Mucosa of descending colon (tissue), 3 donors: Measurements from ENCODE around the gene CPVL. TPM values are rescaled to one million over a fixed set of nuclear protein-coding genes. Genes with fewer than 3 reads are reported as not detected.

Experiments used
- ATAC-seq: fragments of 200-7000 bp; cut with Tn5 transposase; one replicate; pipeline ENCODE4 v1.9.1; 2020; ENCODE audit warnings: mild to moderate bottlenecking, moderate library complexity
- DNase-seq, 3 donors: peaks; one replicate each; pipeline ENCODE4 v3.0.0-alpha.2; 2020
- H3K36me3 ChIP-seq: fragments of 200-600 bp; one replicate; pipeline ENCODE4 v1.8.0; 2021; ENCODE audit warnings: low read depth, mild to moderate bottlenecking
- H3K4me1 ChIP-seq: fragments of 200-600 bp; one replicate; pipeline ENCODE4 v1.8.0; 2021; ENCODE audit warnings: low read depth, mild to moderate bottlenecking
- H3K4me3 ChIP-seq: fragments of 200-600 bp; one replicate; pipeline ENCODE4 v1.8.0; 2021; ENCODE audit warnings: mild to moderate bottlenecking
- H3K9me3 ChIP-seq: fragments of 200-600 bp; one replicate; pipeline ENCODE4 v1.8.0; 2021; ENCODE audit warnings: mild to moderate bottlenecking
- CTCF ChIP-seq: fragments of 200-600 bp; IDR thresholded peaks from one replicate; pipeline ENCODE4 v1.8.0; 2022; ENCODE audit warnings: antibody characterized with exemption, mild to moderate bottlenecking
- intact Hi-C, 2 donors: fragments of 100-400 bp; cut with DNase I in 1 of 2; cut with micrococcal nuclease in 1 of 2; formaldehyde crosslinking; loops; one replicate each; pipeline versions ENCODE4 v1.11.0 to v1.11.1; 2022; cut with DNase I, micrococcal nuclease
- total RNA-seq, 3 donors: library from RNA; stranded (reverse); fragmentation: NEBNext Ultra II Directional in 2 of 3; extraction: Animal tissue kit (Norgen Biotek cat#: 25700) in 2 of 3; gene quantifications; one replicate each; pipeline versions ENCODE4 v1.2.1 to v1.2.4, GENCODE V29; 2021 to 2023
- donor health status: DM: no; HTN: no; CAD: no; lungs with moderate emphysema.
- donor health status: DM: no; HTN: no; CAD: no.
- donor health status: DM: no; HTN: yes; CAD: no.

The CPVL gene
- total RNA-seq, 3 donors from 2014 or later = 8.1 to 20.0 (median 10.5) TPM

GRCh38 chr7:29043576-29043975 lies 102.8 kb downstream of the CPVL start:
- no peaks in the 10 kb centered on the region for H3K9me3 ChIP-seq
- intact Hi-C loops = no loop called here
- no peaks in the 10 kb centered on the region for H3K36me3 ChIP-seq
- no peak for TF ChIP-seq CTCF
- H3K4me1 ChIP-seq = peaks cover 11% of the 10 kb centered on the region
- H3K4me3 ChIP-seq = no peak overlapping the region
- no peak for ATAC-seq
- no peak for DNase-seq

GRCh38 chr7:29042824-29043231 lies 103.5 kb downstream of the CPVL start:
- Histone ChIP-seq H3K9me3 (no peaks in the 10 kb centered on the region), H3K4me3 (no peak overlapping the region), H3K36me3 (no peaks in the 10 kb centered on the region), H3K4me1 (peaks cover 12% of the 10 kb centered on the region)
- intact Hi-C loops = no loop called here
- ATAC-seq (peak; percentile 83), DNase-seq (peak in 1 of 3 donors; percentile 32)
- no peak for TF ChIP-seq CTCF

- intact Hi-C loops = no loop called here
- ATAC-seq (no peak), DNase-seq (no peak)
- Histone ChIP-seq H3K4me1 (peaks cover 12% of the 10 kb centered on the region), H3K9me3 (no peaks in the 10 kb centered on the region), H3K36me3 (no peaks in the 10 kb centered on the region), H3K4me3 (no peak overlapping the region)
- no peak for TF ChIP-seq CTCF
These were observed 104.3 kb downstream of the CPVL start for GRCh38 chr7:29041991-29042390.

GRCh38 chr7:29040579-29040925 lies 105.8 kb downstream of the CPVL start:
- Histone ChIP-seq H3K4me3 (no peak overlapping the region), H3K36me3 (no peaks in the 10 kb centered on the region), H3K4me1 (peaks cover 12% of the 10 kb centered on the region), H3K9me3 (no peaks in the 10 kb centered on the region)
- ATAC-seq (no peak), DNase-seq (no peak)
- no peak for TF ChIP-seq CTCF
- intact Hi-C loops = no loop called here

- no peak overlapping the region for H3K4me3 ChIP-seq
- no peaks in the 10 kb centered on the region for H3K36me3 ChIP-seq
- intact Hi-C loops = no loop called here
- H3K4me1 ChIP-seq = peaks cover 11% of the 10 kb centered on the region
- no peak for TF ChIP-seq CTCF
- H3K9me3 ChIP-seq = no peaks in the 10 kb centered on the region
- DNase-seq (no peak), ATAC-seq (no peak)
These were observed 106.3 kb downstream of the CPVL start for GRCh38 chr7:29039821-29040578.

- no peak for TF ChIP-seq CTCF
- no peaks in the 10 kb centered on the region for H3K9me3 ChIP-seq
- no peak overlapping the region for H3K4me3 ChIP-seq
- no peaks in the 10 kb centered on the region for H3K36me3 ChIP-seq
- intact Hi-C loops = no loop called here
- peaks cover 5% of the 10 kb centered on the region for H3K4me1 ChIP-seq
- ATAC-seq (no peak), DNase-seq (no peak)
These were observed 107.9 kb downstream of the CPVL start for GRCh38 chr7:29038463-29038862.
